NCI-H187 (cell line): ENCODE measurements around the gene LCP2.

ENCODE experiments used
- DNase-seq, 2 experiments: peaks; one replicate each; lab custom pipeline; 2025; lab: John Stamatoyannopoulos, UW

The LCP2 gene

DNA sequence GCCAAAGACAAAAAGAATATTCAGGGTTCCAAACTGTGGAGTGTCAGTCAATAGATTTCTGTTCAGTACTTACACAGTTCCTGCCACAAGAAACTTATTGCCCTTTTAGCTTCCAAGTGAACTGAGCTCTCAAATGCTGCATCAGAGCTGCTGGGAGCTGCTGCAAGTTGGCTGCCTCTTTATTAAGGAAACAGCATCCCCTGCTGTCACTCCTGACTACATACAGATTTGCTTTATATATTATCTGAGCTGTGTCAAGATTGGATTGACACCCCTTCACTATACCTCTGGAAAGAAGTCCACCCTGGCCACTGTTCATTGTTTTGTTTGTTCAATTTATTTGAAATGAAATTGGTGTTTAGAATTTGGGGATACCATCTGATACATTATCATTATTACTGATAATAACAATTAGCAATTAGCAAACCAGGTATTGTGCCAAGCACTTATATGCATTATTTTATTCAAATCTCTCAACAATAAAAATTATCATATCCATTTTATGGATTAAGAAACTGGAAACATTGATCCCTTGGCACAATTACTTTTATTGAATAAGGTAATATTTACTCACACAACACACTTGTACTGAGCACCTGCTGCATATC lies 81.2 kb downstream of the LCP2 start:
- peak in 1 of 2 experiments; percentile 0 for DNase-seq

DNA sequence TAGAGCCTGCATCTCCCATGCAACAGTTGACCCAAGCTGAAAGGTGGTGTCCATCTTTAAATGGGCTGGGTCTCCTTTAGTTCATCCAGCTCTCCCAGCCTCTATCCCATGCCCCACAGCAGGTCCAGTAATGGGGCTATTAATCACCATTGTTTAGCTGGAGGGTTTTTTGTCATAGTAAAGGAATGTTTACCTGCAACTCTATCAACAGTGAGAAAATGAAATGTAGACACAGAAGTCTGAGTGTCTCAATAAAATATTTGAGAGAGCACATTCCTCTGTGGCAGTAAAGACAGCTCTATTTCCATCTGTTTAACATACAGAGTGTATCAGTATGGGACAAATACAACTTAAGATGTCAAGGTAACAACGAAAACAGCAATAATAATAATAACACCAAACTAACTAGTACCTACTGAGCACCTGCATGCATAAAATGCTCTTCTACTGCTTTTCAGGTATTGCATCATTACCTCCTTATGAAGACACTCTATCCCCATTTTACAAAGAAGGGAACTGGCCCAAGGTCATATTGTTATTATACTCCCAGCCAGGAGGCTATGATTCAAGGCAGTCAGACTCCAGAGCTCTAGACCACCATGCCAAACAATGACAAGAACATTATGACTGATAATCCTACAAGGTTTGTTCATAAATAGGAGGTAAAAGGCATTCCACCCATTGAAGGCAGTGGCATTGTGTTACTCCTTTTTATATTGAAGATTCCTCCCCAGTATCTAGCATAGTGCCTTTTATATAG lies 85.8 kb downstream of the LCP2 start:
- no peak for DNase-seq

DNA sequence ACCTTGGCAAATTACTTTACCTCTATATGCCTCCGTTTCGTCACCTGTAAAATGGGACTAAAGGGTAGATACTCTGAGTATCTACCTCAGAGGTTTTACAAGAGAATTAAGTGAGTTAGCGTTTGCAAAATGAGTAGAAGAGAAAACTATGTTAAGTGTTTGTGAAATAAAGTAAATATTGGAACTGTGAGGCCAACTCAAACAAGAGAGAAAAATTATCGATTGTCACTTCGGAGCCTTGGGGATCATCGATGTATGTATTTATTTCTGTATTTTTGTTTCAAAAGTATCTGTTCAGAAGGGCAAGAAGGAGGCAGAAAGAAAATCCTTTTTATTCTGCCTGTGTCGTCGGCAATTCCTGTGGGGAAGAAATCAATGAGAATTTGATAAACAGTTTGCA lies 90.6 kb downstream of the LCP2 start:
- DNase-seq = no peak

DNA sequence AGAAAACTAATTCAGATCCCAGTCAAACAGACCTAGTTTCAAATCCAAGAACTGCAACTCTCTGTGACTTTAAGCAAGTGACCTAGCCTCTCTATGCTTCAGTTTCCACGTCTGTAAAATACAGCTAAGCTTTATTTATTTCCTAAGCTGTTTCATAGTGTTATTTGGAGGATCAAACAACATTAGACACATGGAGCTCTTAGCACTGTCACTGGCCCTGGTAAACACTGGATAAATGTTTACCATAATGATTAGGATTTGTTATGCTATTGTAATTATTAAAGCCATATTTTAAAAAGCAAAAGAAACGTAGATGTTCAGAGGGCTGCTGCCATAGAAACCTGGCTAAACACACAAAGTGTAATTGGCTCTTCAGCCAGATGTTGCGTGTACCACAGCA lies 91.4 kb downstream of the LCP2 start:
- DNase-seq = no peak

DNA sequence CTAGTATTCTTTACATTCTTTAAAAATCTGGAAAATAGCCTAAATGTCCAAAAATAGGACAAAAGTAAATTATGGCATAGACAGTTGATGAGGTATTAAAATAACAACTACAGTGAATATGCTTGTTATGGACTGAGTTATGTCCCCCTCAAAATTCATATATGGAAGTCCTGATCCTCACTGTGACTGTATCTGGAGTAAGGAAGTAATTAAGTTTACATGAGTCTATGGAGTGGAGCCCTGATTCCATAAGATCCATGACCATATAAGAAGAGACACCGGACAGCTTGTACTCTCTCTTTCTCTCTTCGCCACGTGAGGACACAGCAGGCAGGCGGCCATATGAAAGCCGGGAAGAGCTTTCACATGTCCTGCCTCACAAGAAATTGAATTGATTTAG lies 93.4 kb downstream of the LCP2 start:
- no peak for DNase-seq

DNA sequence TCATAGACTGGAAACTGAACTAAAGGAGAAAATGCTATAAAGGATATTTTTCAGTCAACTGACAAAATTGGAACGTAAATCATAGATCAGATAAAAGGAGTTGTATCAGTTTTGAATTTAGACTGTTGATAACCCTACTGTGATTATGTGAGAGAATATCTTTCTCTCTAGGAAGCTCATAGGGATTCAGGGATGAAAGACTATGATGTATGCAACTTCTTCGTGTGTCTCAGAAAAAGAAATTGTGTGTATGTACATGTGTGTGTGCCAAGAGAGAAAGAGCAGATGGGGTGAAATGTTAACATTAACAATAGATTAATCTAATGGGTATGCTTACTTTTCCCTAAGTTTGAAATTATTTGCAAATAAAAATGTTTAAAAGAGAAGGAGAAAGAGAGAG lies 95.5 kb downstream of the LCP2 start:
- DNase-seq = no peak

DNA sequence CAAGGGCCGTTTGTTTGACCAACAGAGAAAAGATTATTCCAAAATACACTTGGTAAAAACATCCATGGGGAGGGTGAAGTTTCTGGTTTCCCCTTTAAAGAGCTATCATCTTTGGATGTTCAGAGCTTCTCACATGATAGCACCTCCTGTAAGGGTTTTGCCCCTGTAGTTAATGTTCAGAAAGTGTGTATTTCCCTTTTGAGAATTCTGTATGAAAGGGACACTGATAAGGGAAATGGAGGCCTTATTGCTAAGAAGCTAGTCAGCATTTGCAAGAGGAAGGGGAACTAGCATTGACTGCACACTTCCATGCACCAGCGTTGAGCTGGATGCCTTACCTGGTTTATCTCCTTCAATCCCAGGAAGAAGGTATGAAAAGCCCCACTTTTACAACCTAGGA lies 96.3 kb downstream of the LCP2 start:
- DNase-seq = no peak

DNA sequence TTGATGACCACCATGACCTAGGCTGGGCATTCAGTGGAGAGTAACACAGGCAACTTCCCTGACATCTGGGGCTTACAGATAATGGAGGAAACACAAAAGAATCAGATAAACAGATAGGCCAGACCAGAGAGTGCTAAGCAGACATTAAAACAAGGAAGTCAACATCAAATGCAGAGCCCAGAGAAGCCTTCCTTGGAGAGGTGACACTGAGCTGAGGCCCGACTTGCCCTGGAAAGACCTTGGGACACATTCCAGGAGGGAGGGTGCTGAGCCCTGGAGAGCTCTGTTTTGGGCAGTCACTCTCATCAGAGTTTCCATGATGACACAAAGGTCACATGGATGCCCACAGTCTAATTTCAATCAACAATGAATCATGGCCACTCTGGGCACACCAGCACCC lies 96.7 kb downstream of the LCP2 start:
- DNase-seq = no peak
